ENCODE measurements around the gene LRRK2.

DNA sequence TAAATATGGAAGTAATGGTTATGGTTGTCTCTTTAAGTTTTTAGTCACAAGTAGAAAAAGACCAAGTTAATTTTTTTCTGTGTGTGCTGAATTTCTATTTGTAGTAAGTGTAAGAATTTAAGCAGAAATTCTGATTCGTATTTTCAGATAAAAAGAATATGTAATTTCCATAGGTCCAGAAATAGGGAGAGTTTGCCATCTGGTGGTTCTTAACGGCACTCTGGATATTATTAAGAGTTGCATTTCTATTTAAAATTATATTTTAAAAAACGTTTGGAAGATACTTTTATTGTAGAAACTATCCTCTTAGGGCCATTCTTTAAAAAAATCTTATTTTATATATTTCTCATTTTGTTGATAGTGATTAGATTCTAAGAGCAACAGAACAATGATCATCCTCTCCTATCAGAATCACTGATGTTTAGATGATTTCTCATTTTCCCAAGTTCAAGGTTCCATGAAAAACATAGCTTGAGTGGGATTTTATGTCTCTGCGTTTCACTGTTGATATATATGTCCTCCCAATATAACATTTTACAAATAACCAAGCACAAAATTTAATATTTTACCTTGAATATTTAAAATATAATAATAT is 88.3 kb downstream of the LRRK2 start:
- TF ChIP-seq, protein P1, sequence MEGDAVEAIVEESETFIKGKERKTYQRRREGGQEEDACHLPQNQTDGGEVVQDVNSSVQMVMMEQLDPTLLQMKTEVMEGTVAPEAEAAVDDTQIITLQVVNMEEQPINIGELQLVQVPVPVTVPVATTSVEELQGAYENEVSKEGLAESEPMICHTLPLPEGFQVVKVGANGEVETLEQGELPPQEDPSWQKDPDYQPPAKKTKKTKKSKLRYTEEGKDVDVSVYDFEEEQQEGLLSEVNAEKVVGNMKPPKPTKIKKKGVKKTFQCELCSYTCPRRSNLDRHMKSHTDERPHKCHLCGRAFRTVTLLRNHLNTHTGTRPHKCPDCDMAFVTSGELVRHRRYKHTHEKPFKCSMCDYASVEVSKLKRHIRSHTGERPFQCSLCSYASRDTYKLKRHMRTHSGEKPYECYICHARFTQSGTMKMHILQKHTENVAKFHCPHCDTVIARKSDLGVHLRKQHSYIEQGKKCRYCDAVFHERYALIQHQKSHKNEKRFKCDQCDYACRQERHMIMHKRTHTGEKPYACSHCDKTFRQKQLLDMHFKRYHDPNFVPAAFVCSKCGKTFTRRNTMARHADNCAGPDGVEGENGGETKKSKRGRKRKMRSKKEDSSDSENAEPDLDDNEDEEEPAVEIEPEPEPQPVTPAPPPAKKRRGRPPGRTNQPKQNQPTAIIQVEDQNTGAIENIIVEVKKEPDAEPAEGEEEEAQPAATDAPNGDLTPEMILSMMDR (IDR thresholded peaks at IDR 0.05) = peak in 1 of 6 experiments; percentile 5
- TF ChIP-seq EP300 (IDR thresholded peaks at IDR 0.05) (no peak), POLR2A (IDR thresholded peaks at IDR 0.05) (no peak), POLR2AphosphoS5 (IDR thresholded peaks at IDR 0.05) (no peak)
